ENCODE results near the gene TRIML2.
"Not testable (repeated sequence)": the region's sequence is repeated elsewhere in the genome, so short reads cannot be mapped to it uniquely, and the experiment has no call there.

Gene TRIML2

GRCh38 chr4:188106454-188106853, 2.9 kb downstream of the TRIML2 start:
- DNase-seq, result no peak

- DNase-seq, result no peak
Measured at GRCh38 chr4:188092824-188093223, 16.6 kb downstream of the TRIML2 start.

GRCh38 chr4:188086858-188087257, 22.5 kb downstream of the TRIML2 start:
- no peak for DNase-seq

- no peak for DNase-seq
Measured at GRCh38 chr4:188082796-188083195, 26.6 kb downstream of the TRIML2 start.

- DNase-seq, result no peak
Measured at GRCh38 chr4:188078116-188078515, 31.3 kb downstream of the TRIML2 start.

GRCh38 chr4:188076169-188076568, 33.2 kb downstream of the TRIML2 start:
- no peak for DNase-seq

GRCh38 chr4:188061083-188061482, 48.3 kb downstream of the TRIML2 start:
- no peak for DNase-seq

GRCh38 chr4:188053302-188053701, 56.1 kb downstream of the TRIML2 start:
- DNase-seq, result no peak

- DNase-seq, result no peak
Measured at GRCh38 chr4:188046657-188047056, 62.7 kb downstream of the TRIML2 start.

GRCh38 chr4:188045461-188045860, 63.9 kb downstream of the TRIML2 start:
- not testable (repeated sequence) for DNase-seq

- no peak for DNase-seq
Measured at GRCh38 chr4:188043154-188043553, 66.2 kb downstream of the TRIML2 start.

- no peak for DNase-seq
Measured at GRCh38 chr4:188042191-188042590, 67.2 kb downstream of the TRIML2 start.

- no peak for DNase-seq
Measured at GRCh38 chr4:188041721-188042120, 67.7 kb downstream of the TRIML2 start.

All from stimulated activated CD4-positive, alpha-beta T cell treated with anti-CD3 and anti-CD28 coated beads, Interleukin-2, amount 100 ng/mL, for 48 hours (primary cell).